Stomach (tissue), 4 donors: ENCODE results near the gene PDIA4.

Experiments used
- CTCF ChIP-seq, 7 experiments: fragments of 450-650 bp in 4 of 7; fragments of 200-600 bp in 3 of 7; sonication (generic) in 3 of 7; IDR thresholded peaks; one replicate each; pipeline ENCODE4 v1.5.1; 2016 to 2019; ENCODE audit warnings: antibody characterized with exemption in 7 of 7, control low read depth in 2 of 7, mild to moderate bottlenecking in 1 of 7
- POLR2A ChIP-seq, 4 donors: fragments of 450-650 bp; IDR thresholded peaks; one replicate each; pipeline ENCODE4 v1.6.1; 2016; ENCODE audit warnings: antibody characterized with exemption in 4 of 4, control low read depth in 2 of 4, mild to moderate bottlenecking in 1 of 4, moderate library complexity in 1 of 4
- POLR2AphosphoS5 ChIP-seq, 3 donors: sonication (generic); formaldehyde crosslinking; IDR thresholded peaks; one replicate each; pipeline ENCODE4 v1.6.1; 2016; ENCODE audit warnings: antibody characterized with exemption in 3 of 3

- TF ChIP-seq POLR2AphosphoS5 (IDR thresholded peaks at IDR 0.05), result no peak
- TF ChIP-seq CTCF (IDR thresholded peaks at IDR 0.05), result no peak
- TF ChIP-seq POLR2A (IDR thresholded peaks at IDR 0.05), result no peak
These were observed 50.2 kb downstream of the PDIA4 start for GRCh38 chr7:148978091-148978490.
